OCI-LY1 (cell line): Measurements from ENCODE around the gene PLEKHG3.

Source experiments
- H2AFZ ChIP-seq: fragments of 200-600 bp; sonication (generic), shearing (Covaris generic); 2 replicates; pipeline ENCODE4 v1.6.0; 2014; ENCODE audit warnings: antibody characterized with exemption, mild to moderate bottlenecking, low read length
- H3F3A ChIP-seq: fragments of 200-600 bp; sonication (generic), shearing (Covaris generic); 2 replicates; pipeline ENCODE4 v1.6.0; 2014; ENCODE audit warnings: mild to moderate bottlenecking, antibody characterized with exemption, low read length, moderate library complexity; ENCODE audit not compliant: insufficient read depth
- H3K27ac ChIP-seq: fragments of 200-600 bp; sonication (generic); 2 replicates; pipeline ENCODE4 v1.5.1; 2014; ENCODE audit warnings: low read length, mixed run types, mild to moderate bottlenecking, low read depth; ENCODE audit not compliant: poor library complexity, severe bottlenecking
- H3K27me3 ChIP-seq: fragments of 200-600 bp; sonication (generic); 2 replicates; pipeline ENCODE4 v1.6.0; 2014; ENCODE audit warnings: antibody characterized with exemption, mild to moderate bottlenecking, low read length, moderate library complexity; ENCODE audit not compliant: insufficient read depth
- H3K36me3 ChIP-seq: fragments of 200-600 bp; sonication (generic); 2 replicates; pipeline ENCODE4 v1.6.1; 2014; ENCODE audit warnings: mild to moderate bottlenecking, antibody characterized with exemption, low read length, moderate library complexity, mixed read lengths; ENCODE audit not compliant: insufficient read depth
- H3K4me1 ChIP-seq: fragments of 200-600 bp; sonication (generic); 2 replicates; pipeline ENCODE4 v1.5.1; 2014; ENCODE audit warnings: mild to moderate bottlenecking, low read length, moderate library complexity; ENCODE audit not compliant: insufficient read depth, severe bottlenecking
- H3K4me2 ChIP-seq: fragments of 200-600 bp; sonication (generic), shearing (Covaris generic); 2 replicates; pipeline ENCODE4 v1.6.1; 2014; ENCODE audit warnings: low read length
- H3K4me3 ChIP-seq: fragments of 200-600 bp; sonication (generic); 2 replicates; pipeline ENCODE4 v1.5.1; 2014; ENCODE audit warnings: low read length, low read depth, mild to moderate bottlenecking, mixed read lengths; ENCODE audit not compliant: poor library complexity, severe bottlenecking
- H3K79me2 ChIP-seq: fragments of 200-600 bp; shearing (Covaris generic); 2 replicates; pipeline ENCODE4 v1.6.1; 2016; ENCODE audit warnings: mixed run types, low read length, mixed read lengths; ENCODE audit not compliant: insufficient read depth
- H3K9ac ChIP-seq: fragments of 200-600 bp; sonication (generic), shearing (Covaris generic); 2 replicates; pipeline ENCODE4 v1.6.1; 2014; ENCODE audit warnings: mild to moderate bottlenecking, low read length, mixed read lengths
- H3K9me2 ChIP-seq: fragments of 200-600 bp; sonication (generic), shearing (Covaris generic); 2 replicates; pipeline ENCODE4 v1.6.1; 2014; ENCODE audit warnings: low read depth, mild to moderate bottlenecking, low read length, mixed read lengths
- H3K9me3 ChIP-seq: fragments of 200-600 bp; shearing (Covaris generic); 2 replicates; pipeline ENCODE4 v1.6.1; 2014; ENCODE audit warnings: low read length, mixed read lengths
- H4K20me1 ChIP-seq: fragments of 200-600 bp; sonication (generic), shearing (Covaris generic); 2 replicates; pipeline ENCODE4 v1.6.0; 2016; ENCODE audit warnings: mild to moderate bottlenecking, low read length; ENCODE audit not compliant: insufficient read depth
- EZH2 ChIP-seq: fragments of 200-600 bp; sonication (generic), shearing (Covaris generic); IDR thresholded peaks from 2 replicates; pipeline ENCODE4 v1.8.0; 2017; ENCODE audit warnings: borderline replicate concordance, mixed run types, mild to moderate bottlenecking, antibody characterized with exemption, low read length, moderate library complexity, mixed read lengths
- TF ChIP-seq, protein P1 (sequence below): fragments of 200-600 bp; sonication (generic), shearing (Covaris generic); IDR thresholded peaks from 2 replicates; pipeline ENCODE4 v1.5.1; 2017; ENCODE audit warnings: mild to moderate bottlenecking, antibody characterized with exemption, low read length, moderate library complexity, mixed read lengths

Gene PLEKHG3

GRCh38 chr14:64771161-64771560 lies 66.9 kb downstream of the PLEKHG3 start:
- Histone ChIP-seq H3K9me3 (no peaks in the 10 kb centered on the region), H3K27ac (no peak overlapping the region), H3K9ac (no peak overlapping the region), H2AFZ (no peak overlapping the region), H3K4me3 (no peak overlapping the region), H3K79me2 (no peaks in the 10 kb centered on the region), H3K36me3 (no peaks in the 10 kb centered on the region), H3K4me2 (no peak overlapping the region), H3K4me1 (no peaks in the 10 kb centered on the region), H4K20me1 (no peaks in the 10 kb centered on the region), H3F3A (no peaks in the 10 kb centered on the region), H3K9me2 (no peaks in the 10 kb centered on the region), H3K27me3 (no peaks in the 10 kb centered on the region; the same call in 1 of the 2 replicates)
- TF ChIP-seq EZH2 = no peak
- TF ChIP-seq, protein P1, sequence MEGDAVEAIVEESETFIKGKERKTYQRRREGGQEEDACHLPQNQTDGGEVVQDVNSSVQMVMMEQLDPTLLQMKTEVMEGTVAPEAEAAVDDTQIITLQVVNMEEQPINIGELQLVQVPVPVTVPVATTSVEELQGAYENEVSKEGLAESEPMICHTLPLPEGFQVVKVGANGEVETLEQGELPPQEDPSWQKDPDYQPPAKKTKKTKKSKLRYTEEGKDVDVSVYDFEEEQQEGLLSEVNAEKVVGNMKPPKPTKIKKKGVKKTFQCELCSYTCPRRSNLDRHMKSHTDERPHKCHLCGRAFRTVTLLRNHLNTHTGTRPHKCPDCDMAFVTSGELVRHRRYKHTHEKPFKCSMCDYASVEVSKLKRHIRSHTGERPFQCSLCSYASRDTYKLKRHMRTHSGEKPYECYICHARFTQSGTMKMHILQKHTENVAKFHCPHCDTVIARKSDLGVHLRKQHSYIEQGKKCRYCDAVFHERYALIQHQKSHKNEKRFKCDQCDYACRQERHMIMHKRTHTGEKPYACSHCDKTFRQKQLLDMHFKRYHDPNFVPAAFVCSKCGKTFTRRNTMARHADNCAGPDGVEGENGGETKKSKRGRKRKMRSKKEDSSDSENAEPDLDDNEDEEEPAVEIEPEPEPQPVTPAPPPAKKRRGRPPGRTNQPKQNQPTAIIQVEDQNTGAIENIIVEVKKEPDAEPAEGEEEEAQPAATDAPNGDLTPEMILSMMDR = no peak

- no peaks in the 10 kb centered on the region for H4K20me1 ChIP-seq
- no peaks in the 10 kb centered on the region for H3K36me3 ChIP-seq
- no peak overlapping the region for H3K4me2 ChIP-seq
- no peaks in the 10 kb centered on the region for H3F3A ChIP-seq
- no peak overlapping the region for H2AFZ ChIP-seq
- no peaks in the 10 kb centered on the region for H3K4me1 ChIP-seq
- H3K9me2 ChIP-seq = no peaks in the 10 kb centered on the region
- no peaks in the 10 kb centered on the region for H3K79me2 ChIP-seq
- peaks cover 8% of the 10 kb centered on the region for H3K27me3 ChIP-seq
- H3K27ac ChIP-seq = no peak overlapping the region
- no peaks in the 10 kb centered on the region for H3K9me3 ChIP-seq
- H3K9ac ChIP-seq = no peak overlapping the region
- TF ChIP-seq, protein P1 = no peak
- no peak for TF ChIP-seq EZH2
- H3K4me3 ChIP-seq = no peak overlapping the region
Measured at GRCh38 chr14:64772397-64772950, 68.2 kb downstream of the PLEKHG3 start.

DNA sequence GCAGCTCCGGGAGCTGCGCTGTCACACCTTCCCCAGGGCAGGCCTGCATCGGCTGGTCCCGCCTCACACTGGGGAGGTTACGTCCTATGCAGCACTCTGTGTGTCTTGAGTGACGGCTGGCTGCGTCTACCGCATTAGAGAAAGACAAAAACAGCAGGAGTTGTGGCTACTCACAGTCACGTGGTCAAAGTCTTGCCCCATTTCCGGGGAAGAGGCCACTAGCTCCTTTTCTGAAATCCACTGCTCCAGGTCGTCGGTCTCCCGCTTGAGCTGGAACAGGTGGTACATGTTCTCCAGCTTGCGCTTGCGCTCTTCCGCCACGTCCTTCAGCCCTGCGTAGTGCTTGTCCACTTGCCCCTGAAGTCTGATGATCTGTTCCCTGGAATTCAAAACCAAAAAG lies 68.8 kb downstream of the PLEKHG3 start:
- Histone ChIP-seq H3K9me3 (no peaks in the 10 kb centered on the region), H3K36me3 (no peaks in the 10 kb centered on the region), H3K4me2 (no peak overlapping the region), H3K4me3 (no peak overlapping the region), H4K20me1 (no peaks in the 10 kb centered on the region), H3K9me2 (no peaks in the 10 kb centered on the region), H3K27ac (no peak overlapping the region), H3F3A (no peaks in the 10 kb centered on the region), H3K9ac (no peak overlapping the region), H3K4me1 (no peaks in the 10 kb centered on the region), H3K27me3 (peaks cover 10% of the 10 kb centered on the region), H3K79me2 (no peaks in the 10 kb centered on the region), H2AFZ (no peak overlapping the region)
- TF ChIP-seq, protein P1 = no peak
- no peak for TF ChIP-seq EZH2
